GM12892 (cell line): ENCODE results near the gene ZKSCAN4.
A peak's percentile ranks its signal among the peaks of the same experiment; 100 is the strongest.

Experiments used
- DNase-seq: peaks from one replicate; pipeline ENCODE4 v3.0.0; 2011; ENCODE audit not compliant: insufficient read length
- FAIRE-seq: peaks from 2 replicates; lab custom pipeline; 2011; peaks lifted over from hg19 to GRCh38; lab: Jason Lieb, UNC
- POLR2A ChIP-seq: IDR thresholded peaks from 2 replicates; pipeline ENCODE4 v1.6.1; 2011; ENCODE audit warnings: low read depth, low read length, control low read depth
- POLR2AphosphoS5 ChIP-seq: IDR thresholded peaks from 2 replicates; pipeline ENCODE4 v1.6.1; 2011; ENCODE audit warnings: low read depth, low read length, control low read depth
- TAF1 ChIP-seq: IDR thresholded peaks from 2 replicates; pipeline ENCODE4 v1.6.1; 2011; ENCODE audit warnings: low read depth, mild to moderate bottlenecking, control low read depth, low read length, borderline replicate concordance

ZKSCAN4 gene

GRCh38 chr6:28266962-28267694 is 15.1 kb upstream of the ZKSCAN4 start, which contains the start of gene ZSCAN26:
ZSCAN26 (plus strand) TSS chr6:28267143; CDS start chr6:28271920, 4,777 bp downstream.
- TF ChIP-seq TAF1 (peak; percentile 74; the same call in 1 of the 2 replicates), POLR2A (peak; percentile 87), POLR2AphosphoS5 (peak; percentile 76; the same call in 1 of the 2 replicates)
- FAIRE-seq (peak; percentile 95), DNase-seq (peak; percentile 52)

DNA sequence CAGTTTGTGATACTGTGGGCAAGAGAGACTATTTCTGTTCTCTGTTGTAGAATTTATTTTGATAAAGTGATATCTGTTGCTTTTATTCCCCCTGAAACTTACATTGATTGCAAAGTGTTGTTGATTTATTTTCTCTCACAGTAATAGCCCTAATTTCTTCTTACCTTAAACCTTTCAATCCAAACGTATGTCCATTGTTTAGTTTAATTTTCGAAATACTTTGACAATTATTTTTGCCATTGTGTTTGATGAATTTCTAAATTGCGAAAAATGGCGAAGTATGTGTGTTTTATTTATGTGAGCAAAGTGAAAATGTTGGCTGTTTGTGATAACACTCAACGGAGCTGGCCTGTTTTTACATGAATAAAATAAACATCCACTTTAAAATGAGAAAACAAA is 14.5 kb upstream of the ZKSCAN4 start:
- TF ChIP-seq POLR2AphosphoS5 (no peak), TAF1 (no peak), POLR2A (no peak)
- FAIRE-seq (no peak), DNase-seq (no peak)

DNA sequence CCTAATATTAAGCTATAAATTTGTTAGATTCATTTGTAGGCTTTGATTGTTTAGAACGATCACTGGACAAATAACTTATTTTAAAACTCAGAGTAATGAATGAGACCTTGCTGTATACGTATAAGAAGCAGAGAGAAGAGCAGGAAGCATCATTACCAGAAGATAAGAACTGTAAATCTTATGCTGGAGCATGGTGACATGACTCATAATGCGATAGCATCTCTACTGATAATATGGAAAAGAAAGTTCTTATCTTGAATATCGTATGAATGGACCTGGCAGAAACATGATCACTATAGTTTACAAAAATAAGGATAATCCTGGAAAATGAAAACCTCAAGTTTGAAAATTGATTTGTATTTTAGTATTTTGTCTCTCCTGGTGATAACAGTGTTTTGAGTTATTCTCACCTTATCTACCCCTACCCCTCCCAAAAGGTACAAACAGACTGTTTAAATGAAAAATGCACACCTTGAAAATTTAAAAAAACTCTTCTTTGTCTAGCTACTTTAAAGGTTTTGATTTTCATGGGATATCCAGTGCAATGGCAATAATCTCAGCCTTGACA is 12.8 kb upstream of the ZKSCAN4 start:
- TF ChIP-seq POLR2A (no peak), TAF1 (no peak), POLR2AphosphoS5 (no peak)
- FAIRE-seq: no peak
- no peak for DNase-seq

DNA sequence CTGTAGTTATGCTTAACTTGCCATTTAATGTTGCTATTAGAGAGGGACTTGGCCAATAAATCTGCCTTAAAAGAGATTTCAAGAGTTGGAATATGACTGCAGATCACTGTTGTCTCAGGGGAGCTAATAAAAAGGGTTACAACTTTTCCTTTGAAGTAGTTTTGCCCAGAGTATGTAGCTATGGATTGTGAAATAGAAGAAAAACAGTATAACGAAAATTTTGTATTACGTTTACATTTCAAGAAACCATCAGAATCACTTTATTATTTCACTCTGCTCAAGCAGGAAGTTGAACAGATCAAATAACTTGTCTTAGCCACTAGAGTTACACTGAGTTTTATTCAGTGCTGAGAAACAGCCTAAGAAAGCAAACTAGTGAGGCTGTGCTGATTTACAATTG is 11.9 kb upstream of the ZKSCAN4 start:
- no peak for FAIRE-seq
- TF ChIP-seq POLR2A (no peak), TAF1 (no peak)
- no peak for DNase-seq

DNA sequence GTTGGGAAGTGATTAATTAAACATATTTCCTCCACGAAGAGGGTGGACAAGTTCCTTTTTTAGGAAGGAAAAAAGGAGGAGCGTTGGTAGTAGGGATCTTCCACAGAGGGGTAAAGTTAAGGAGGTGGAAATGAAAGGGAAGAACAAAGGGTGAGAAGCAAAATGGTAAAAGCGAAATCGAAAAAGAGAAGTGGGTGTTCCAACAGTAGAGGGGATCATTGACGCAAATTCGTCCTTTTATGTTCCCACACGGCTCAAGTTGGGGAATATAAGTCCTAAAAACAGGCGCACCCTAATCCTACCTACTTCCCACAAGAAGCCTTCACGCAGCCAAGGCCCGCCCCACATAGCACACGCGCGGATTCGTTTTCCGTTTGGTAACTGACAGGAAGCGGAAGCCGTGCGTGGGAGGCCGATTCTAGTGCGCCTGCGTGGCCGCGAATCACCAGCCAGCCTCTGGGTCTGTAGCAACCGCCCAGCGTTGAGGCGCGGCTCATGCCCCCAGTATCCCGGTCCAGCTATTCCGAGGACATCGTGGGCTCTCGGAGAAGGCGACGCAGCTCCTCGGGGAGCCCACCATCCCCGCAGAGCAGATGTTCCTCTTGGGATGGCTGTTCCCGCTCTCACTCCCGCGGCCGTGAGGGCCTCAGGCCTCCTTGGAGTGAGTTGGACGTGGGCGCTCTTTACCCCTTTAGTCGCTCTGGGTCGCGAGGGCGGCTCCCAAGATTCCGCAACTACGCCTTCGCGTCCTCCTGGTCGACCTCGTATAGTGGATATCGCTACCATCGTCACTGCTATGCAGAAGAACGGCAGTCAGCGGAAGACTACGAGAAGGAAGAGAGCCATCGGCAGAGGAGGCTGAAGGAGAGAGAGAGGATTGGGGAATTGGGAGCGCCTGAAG is 7.1 kb upstream of the ZKSCAN4 start, which contains the start of gene NKAPL:
Gene NKAPL (plus strand): TSS at position 421 of the 901 bp plus-strand sequence. CDS start 75 bp downstream, at position 496.
- FAIRE-seq: no peak
- TF ChIP-seq POLR2AphosphoS5 (no peak), POLR2A (no peak), TAF1 (no peak)
- DNase-seq: no peak

GRCh38 chr6:28257042-28257441 is 5.0 kb upstream of the ZKSCAN4 start:
- TF ChIP-seq POLR2AphosphoS5 (no peak), TAF1 (no peak)
- FAIRE-seq: no peak
- no peak for DNase-seq

DNA sequence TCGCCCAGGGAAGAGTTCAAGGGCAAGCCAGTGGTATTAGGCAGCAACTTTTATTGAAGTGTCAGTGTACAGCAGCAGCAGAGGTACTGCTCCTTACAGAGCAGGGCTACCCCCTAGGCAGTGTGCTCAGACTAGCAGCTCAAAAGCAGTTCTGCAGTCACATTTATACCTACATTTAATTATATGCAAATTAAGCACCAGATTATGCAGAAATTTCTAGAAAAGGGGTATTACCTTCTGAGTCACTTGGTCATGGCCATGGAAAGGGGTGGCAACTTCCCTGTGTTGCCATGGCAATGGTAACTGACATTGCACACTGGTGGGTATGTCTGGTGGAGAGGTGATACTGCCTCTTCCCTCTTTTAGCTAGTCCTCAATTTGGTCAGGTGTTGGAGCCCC is 2.1 kb upstream of the ZKSCAN4 start:
- TF ChIP-seq POLR2AphosphoS5: no peak
- TF ChIP-seq POLR2A: peak; percentile 37; the same call in 1 of the 2 replicates
- TF ChIP-seq TAF1: no peak
- FAIRE-seq: no peak
- DNase-seq: no peak

DNA sequence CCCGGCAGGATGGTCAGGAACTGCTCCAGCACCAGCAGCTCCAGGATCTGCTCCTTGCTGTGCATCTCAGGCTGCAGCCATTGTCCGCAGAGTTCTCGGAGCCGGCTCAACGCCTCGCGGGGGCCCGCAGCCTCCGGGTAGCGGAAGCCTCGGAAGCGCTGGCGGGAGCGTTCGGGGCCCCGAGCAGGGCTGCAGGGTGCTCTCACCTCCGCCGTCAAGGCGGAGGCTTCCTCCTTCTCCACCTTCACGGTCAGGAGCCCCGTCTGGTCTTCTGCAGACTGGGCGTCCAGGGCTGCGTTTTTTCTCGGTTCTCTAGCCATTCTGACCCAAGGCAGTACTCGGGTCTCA is 434 bp downstream of the ZKSCAN4 start:
- FAIRE-seq (no peak), DNase-seq (peak; percentile 36)
- TF ChIP-seq TAF1: no peak
- TF ChIP-seq POLR2AphosphoS5: no peak
- TF ChIP-seq POLR2A: no peak

DNA sequence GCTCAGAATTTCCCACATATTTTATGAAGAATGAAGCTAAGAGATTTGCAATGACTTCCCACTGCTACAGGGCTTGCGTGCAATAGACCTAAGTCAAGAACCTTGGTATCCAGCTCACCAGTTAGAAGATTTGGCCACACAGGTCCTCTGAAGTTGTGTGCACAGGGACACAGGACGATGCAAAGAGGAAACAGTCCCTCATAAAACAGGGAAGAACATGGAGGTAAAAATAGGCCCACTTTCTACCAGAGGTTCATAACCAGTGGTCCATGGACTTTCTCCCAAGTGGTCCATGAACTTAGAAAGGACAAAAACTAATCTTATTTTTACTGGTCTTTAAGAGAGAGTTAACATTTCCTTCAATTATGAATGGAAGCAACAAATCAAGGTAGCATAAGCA is 1.3 kb downstream of the ZKSCAN4 start:
- DNase-seq: no peak
- FAIRE-seq: no peak
- no peak for TF ChIP-seq POLR2AphosphoS5

GRCh38 chr6:28248916-28249315 is 3.2 kb downstream of the ZKSCAN4 start:
- no peak for DNase-seq
- TF ChIP-seq POLR2A: no peak
- no peak for TF ChIP-seq TAF1
- TF ChIP-seq POLR2AphosphoS5: no peak
- no peak for FAIRE-seq

- peak; percentile 76 for FAIRE-seq
These were observed 6.7 kb downstream of the ZKSCAN4 start for GRCh38 chr6:28245206-28245941.

More at GRCh38 chr6:28245206-28245941, 6.7 kb downstream of the ZKSCAN4 start:
- TF ChIP-seq TAF1 (no peak), POLR2A (no peak)
- no peak for DNase-seq
